ENCODE measurements around the gene ATP5PB. TPM values are rescaled to one million over a fixed set of nuclear protein-coding genes. Genes with fewer than 3 reads are reported as not detected.

ATP5PB gene
- total RNA-seq, 2 experiments from 2014 or later: 286 to 303 TPM

DNA sequence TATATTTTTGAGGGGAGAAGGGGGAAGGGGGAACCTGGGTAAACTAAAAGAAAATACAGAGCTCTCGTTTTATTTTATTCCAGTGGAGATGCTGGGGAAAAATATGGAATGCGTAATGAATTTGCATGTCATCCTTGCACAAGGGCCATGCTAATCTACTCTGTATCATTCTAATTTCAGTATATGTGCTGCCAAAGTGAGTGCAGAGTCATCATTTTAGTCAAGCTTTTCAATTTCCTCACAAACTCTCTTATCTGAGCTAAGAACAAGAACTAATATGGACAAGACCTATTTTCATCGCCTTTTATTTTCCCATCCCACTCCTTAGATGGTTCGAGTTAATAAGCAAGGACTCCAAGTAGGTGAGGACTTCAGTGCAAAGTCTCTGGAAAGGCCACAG lies 41.0 kb downstream of the ATP5PB start:
- no peaks in the 10 kb centered on the region for H3K79me2 ChIP-seq (ENCODE audit: insufficient read depth, low read depth, low read length)
- H3K4me2 ChIP-seq (ENCODE audit: low read length): no peak overlapping the region
- no peaks in the 10 kb centered on the region for H4K20me1 ChIP-seq (ENCODE audit: insufficient read depth, low read length)
- CTCF ChIA-PET (ENCODE audit: unreplicated experiment): no interaction called here
- no peak for TF ChIP-seq EZH2phosphoT487 (IDR thresholded peaks at IDR 0.05; ENCODE audit: borderline replicate concordance, low read depth, low read length)
- TF ChIP-seq, protein P1, sequence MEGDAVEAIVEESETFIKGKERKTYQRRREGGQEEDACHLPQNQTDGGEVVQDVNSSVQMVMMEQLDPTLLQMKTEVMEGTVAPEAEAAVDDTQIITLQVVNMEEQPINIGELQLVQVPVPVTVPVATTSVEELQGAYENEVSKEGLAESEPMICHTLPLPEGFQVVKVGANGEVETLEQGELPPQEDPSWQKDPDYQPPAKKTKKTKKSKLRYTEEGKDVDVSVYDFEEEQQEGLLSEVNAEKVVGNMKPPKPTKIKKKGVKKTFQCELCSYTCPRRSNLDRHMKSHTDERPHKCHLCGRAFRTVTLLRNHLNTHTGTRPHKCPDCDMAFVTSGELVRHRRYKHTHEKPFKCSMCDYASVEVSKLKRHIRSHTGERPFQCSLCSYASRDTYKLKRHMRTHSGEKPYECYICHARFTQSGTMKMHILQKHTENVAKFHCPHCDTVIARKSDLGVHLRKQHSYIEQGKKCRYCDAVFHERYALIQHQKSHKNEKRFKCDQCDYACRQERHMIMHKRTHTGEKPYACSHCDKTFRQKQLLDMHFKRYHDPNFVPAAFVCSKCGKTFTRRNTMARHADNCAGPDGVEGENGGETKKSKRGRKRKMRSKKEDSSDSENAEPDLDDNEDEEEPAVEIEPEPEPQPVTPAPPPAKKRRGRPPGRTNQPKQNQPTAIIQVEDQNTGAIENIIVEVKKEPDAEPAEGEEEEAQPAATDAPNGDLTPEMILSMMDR (conservative IDR thresholded peaks at IDR 0.05; ENCODE audit: low read length): no peak
- intact Hi-C loops (cut with micrococcal nuclease; ENCODE audit: unreplicated experiment): no loop called here
- BruUV-seq (replicated peaks): no TSS peak
- H3K27ac ChIP-seq (ENCODE audit: low read depth, low read length, poor library complexity, severe bottlenecking): no peak overlapping the region
- no peaks in the 10 kb centered on the region for H3K4me1 ChIP-seq (ENCODE audit: insufficient read depth, low read length, poor library complexity, severe bottlenecking)
- no peaks in the 10 kb centered on the region for H3K36me3 ChIP-seq (ENCODE audit: insufficient read depth, low read length)
- no peak overlapping the region for H2AFZ ChIP-seq (ENCODE audit: low read length)
- H3K9me2 ChIP-seq (ENCODE audit: insufficient read depth, low read length): no peaks in the 10 kb centered on the region
- no peaks in the 10 kb centered on the region for H3K9me3 ChIP-seq (ENCODE audit: low read length)
- DNase-seq (ENCODE audit: low spot score): no peak
- no peak overlapping the region for H3K4me3 ChIP-seq (ENCODE audit: low read depth, low read length, poor library complexity, severe bottlenecking)
- POLR2A ChIA-PET: interaction anchor here (1.1 kb wide), 1 partner anchor 13 kb away, joined by 4 read pairs; the partner anchor contains the start of genes ADORA3 and TMIGD3

DNA sequence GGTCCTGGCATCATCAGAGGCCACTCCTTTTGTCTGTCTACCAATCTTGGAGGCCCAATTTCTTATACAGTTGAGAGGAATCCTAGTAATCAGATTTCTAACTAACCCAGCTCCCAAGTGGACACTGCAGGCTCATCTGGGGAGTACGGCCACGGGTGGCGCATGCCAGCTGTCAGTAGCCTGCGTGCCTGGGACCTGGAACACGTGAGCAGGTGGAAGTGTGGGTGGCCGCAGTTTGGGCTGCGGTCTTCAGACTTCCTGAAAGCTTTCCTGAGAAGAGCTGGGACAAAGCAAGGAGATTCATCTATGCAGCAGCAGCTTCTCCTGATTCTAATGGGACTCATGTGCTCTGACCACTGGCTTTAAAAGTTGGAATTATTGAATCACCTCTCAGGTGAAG lies 41.8 kb downstream of the ATP5PB start:
- Histone ChIP-seq H3K4me2 (ENCODE audit: low read length) (no peak overlapping the region), H4K20me1 (ENCODE audit: insufficient read depth, low read length) (no peaks in the 10 kb centered on the region), H2AFZ (ENCODE audit: low read length) (no peak overlapping the region), H3K9me2 (ENCODE audit: insufficient read depth, low read length) (no peaks in the 10 kb centered on the region), H3K27ac (ENCODE audit: low read depth, low read length, poor library complexity, severe bottlenecking) (no peak overlapping the region), H3K9me3 (ENCODE audit: low read length) (no peaks in the 10 kb centered on the region), H3K4me1 (ENCODE audit: insufficient read depth, low read length, poor library complexity, severe bottlenecking) (no peaks in the 10 kb centered on the region), H3K36me3 (ENCODE audit: insufficient read depth, low read length) (no peaks in the 10 kb centered on the region), H3K4me3 (ENCODE audit: low read depth, low read length, poor library complexity, severe bottlenecking) (no peak overlapping the region), H3K79me2 (ENCODE audit: insufficient read depth, low read depth, low read length) (no peaks in the 10 kb centered on the region)
- ChIA-PET CTCF (ENCODE audit: unreplicated experiment) (no interaction called here), POLR2A (no interaction called here)
- intact Hi-C loops (cut with micrococcal nuclease; ENCODE audit: unreplicated experiment): no loop called here
- TF ChIP-seq, protein P1 (conservative IDR thresholded peaks at IDR 0.05; ENCODE audit: low read length): no peak
- no peak for TF ChIP-seq EZH2phosphoT487 (IDR thresholded peaks at IDR 0.05; ENCODE audit: borderline replicate concordance, low read depth, low read length)
- BruUV-seq (replicated peaks): no TSS peak
- DNase-seq (ENCODE audit: low spot score): no peak

DNA sequence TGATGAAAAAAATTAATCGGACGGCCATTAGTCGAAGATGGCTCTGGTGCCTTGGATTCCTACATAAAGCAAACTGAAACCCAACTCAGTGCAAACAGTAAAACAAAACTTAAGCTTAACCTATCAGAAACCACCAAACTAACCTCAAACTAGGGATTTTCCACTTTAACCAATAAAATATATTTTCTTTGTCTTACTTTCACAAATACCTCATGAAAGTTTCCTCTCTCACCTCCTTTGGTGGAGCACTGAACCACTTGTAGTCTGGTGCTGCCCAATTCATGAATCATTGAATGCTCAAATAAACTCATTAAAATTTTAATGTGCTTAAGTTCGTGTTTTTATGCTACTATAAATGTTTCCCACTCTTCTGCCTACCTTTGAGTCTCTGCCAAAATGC lies 47.1 kb downstream of the ATP5PB start:
- TF ChIP-seq, protein P1 (conservative IDR thresholded peaks at IDR 0.05; ENCODE audit: low read length): no peak
- TF ChIP-seq EZH2phosphoT487 (IDR thresholded peaks at IDR 0.05; ENCODE audit: borderline replicate concordance, low read depth, low read length): no peak
- no peaks in the 10 kb centered on the region for H3K36me3 ChIP-seq (ENCODE audit: insufficient read depth, low read length)
- no peaks in the 10 kb centered on the region for H3K9me2 ChIP-seq (ENCODE audit: insufficient read depth, low read length)
- intact Hi-C loops (cut with micrococcal nuclease; ENCODE audit: unreplicated experiment): no loop called here
- ChIA-PET CTCF (ENCODE audit: unreplicated experiment) (no interaction called here), POLR2A (interaction anchor here (1.1 to 1.6 kb wide), 3 partner anchors 11 to 277 kb away, joined by 3 to 8 read pairs (median 3); no protein-coding TSS in a partner anchor)
- H3K79me2 ChIP-seq (ENCODE audit: insufficient read depth, low read depth, low read length): no peaks in the 10 kb centered on the region
- H4K20me1 ChIP-seq (ENCODE audit: insufficient read depth, low read length): no peaks in the 10 kb centered on the region
- no peak overlapping the region for H2AFZ ChIP-seq (ENCODE audit: low read length)
- BruUV-seq (replicated peaks): no TSS peak
- H3K27ac ChIP-seq (ENCODE audit: low read depth, low read length, poor library complexity, severe bottlenecking): no peak overlapping the region
- H3K4me1 ChIP-seq (ENCODE audit: insufficient read depth, low read length, poor library complexity, severe bottlenecking): no peaks in the 10 kb centered on the region
- DNase-seq (ENCODE audit: low spot score): no peak
- no peak overlapping the region for H3K4me2 ChIP-seq (ENCODE audit: low read length)
- H3K9me3 ChIP-seq (ENCODE audit: low read length): no peaks in the 10 kb centered on the region
- H3K4me3 ChIP-seq (ENCODE audit: low read depth, low read length, poor library complexity, severe bottlenecking): no peak overlapping the region
